ENCODE data around the gene DIAPH2.
"Not testable (repeated sequence)": the region's sequence is repeated elsewhere in the genome, so short reads cannot be mapped to it uniquely, and the experiment has no call there.

DIAPH2 gene

DNA sequence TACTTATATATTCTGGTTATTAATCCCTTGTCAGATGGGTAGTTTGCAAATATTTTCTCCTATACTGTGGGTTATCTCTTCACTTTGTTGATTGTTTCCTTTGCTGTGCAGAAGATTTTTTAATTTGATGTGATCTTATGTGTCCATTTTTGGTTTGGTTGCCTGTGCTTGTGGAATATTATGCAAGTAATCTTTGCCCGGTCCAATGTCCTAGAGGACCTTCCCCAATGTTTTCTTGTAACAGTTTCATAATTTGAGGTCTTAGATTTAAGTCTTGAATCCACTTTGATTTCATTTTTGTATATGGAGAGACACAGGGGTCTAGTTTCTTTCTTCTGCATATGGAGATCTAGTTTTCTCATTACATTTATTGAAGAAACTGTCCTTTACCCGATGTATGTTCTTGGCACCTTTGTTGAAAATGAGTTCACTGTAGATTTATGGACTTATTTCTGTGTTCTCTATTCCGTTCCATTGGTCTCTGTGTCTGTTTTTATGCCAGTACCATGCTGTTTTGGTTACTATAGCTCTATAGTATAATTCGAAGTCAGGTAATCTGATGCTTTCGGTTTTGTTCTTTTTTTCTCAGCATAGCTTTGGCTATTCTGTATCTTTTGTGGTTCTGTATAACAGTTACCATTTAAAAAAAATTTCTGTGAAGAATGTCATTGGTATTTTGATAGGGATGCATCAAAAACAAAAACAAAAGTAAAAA, 34.7 kb downstream of the DIAPH2 start:
- no peak for DNase-seq

DNA sequence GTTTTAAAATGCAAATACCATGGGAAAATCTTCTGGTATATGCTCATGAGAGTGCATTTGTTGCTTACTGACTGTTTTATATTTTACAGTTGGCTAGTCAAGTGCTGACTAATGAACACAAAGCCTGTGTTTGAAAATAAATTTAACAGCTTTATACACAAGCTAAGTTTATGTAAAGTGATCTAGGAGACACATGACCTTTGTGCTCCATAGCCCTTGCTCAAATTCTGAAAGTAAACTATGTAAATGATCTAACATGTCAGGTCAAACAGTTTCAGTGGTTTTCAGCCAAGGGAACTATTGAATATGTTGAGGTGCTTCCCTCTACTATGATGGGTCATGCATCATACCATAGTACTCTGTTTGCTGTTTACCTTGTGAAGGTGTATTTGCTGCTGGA, 36.7 kb downstream of the DIAPH2 start:
- no peak for DNase-seq

DNA sequence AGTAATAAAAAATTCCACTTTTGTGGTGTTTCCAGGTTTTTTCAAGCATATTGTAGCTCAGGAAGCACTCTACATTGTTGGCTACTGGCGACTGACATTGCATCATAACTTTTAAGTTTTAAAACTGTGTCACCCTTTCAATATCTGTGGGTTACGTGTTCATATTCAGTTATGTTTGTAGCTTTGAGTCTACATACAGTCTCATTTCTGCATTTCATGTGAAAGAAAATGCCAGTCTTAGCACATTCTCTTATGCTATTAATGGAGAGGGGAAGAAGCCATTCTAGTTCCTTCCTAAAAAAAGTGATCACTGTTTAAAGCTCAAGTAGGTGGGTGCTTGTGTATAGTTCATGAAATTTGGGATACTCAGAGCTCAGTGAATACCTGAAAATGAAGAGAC, 38.1 kb downstream of the DIAPH2 start:
- DNase-seq: no peak

DNA sequence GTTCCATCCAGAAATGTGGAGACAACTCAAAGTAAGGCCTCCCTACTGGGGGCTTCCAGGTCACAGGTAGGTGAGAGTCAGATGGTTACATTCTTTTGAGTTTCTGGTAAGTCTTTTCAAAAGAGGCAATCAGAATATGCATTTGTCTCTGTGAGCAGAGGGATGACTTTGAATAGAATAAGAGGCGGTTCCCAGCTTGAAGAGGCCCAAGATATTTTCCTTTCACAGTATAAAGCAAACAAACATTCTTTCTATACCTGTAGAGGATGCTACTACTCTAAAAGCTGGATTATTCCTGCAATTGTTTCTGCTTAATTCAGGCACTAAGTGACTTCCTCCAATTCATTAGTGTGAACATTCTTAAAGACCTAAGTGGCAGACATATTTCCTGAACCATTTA, 44.4 kb downstream of the DIAPH2 start:
- DNase-seq: no peak

DNA sequence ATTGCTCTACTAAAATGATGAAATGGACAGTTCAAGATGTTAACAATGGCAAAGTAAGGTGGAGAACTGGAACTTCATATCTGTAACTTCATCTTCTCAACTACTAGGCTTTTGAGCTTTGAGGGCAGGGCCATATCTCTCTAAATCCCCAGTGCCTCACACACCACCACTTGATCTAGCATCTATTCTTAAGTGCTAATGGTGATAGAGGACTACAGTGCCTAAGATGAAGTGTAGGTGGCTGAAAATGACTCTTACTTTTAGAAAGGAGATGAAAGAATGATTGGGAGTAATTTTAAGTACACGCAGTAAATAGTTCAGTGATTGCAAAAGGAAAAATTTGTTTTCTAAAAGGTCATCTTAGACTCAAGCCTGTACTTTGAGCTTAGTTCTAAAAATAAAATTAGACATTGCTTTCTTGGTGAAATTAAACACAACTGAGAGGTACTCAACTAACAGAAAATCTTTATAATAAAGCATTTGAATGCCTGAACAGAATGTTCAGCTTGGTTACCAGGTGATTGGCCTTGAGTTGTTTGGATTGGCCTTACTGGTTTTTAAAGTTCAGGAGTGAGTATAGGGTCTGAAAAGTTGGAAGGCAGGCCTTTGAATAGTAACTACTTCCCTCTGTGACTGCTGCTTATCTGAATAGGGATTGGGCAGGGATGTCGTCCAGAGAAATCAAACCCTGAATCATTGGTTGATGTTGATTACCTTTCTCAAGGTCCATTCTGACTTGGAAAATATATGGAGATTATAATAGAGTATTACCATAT, 45.4 kb downstream of the DIAPH2 start:
- no peak for DNase-seq

DNA sequence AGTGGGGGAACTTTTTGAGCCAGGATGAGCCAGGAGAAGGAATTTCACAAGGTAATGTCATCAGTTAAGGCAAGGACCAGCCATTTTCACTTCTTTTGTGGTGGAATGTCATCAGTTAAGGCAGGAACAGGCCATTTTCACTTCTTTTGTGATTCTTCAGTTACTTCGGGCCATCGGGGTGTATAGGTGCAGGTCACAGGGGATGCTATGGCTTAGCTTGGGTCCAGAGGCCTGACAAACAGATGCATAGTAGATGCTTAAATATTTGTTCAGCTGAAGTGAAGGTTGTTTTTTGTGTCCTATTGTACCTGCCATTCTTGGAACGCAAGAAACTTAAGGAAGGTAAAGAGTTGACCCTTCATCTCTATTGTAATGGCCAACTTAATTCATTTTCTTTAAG, 46.4 kb downstream of the DIAPH2 start:
- DNase-seq: not testable (repeated sequence)

DNA sequence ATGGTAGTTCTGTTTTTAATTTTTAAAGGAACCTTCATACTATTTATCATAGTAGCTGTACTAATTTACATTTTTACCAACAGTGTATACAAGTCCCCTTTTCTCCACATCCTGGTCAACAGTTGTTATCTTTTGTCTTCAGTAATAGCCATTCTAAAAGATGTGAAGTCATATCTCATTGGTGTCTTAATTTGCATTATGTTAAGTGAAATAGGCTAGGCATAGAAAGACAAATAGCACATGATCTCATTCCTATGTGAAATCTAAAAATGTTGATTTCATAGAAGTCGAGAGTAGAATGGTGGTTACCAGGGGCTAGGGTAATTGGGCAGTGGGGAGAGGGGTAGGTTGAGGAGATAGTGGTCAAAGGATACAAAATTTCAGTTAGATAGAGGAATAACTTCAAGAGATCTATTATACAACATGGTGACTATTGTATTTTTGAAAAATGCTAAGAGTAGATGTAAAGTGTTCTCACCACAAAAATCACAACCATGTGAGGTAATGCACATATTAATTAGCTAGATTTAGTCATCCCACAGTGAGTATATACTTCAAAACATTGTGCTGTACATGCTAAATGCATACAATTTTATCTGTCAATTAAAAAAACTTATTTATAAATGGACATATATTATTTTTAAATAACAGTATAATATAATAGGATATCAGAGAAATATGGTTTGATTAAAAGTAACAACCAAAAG, 58.9 kb downstream of the DIAPH2 start:
- no peak for DNase-seq

DNA sequence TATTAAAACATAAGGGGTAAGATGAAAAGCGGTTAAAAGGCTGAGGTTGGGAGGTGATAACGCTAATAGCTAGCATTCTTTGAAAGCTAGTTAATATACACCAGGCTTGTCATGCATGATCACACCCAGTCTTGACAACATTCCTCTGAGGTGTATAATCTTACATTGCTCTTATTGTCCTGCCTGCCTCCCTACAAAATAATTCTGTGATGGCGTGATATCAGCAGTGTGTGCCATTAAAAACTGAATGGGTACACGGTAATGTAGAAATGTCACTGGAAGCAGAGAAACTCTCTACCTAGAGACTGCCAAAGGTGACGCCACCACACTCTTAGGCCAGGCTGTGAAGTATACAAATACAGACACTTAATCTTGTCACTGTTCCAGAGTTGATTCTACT, 68.1 kb downstream of the DIAPH2 start:
- DNase-seq: no peak

DNA sequence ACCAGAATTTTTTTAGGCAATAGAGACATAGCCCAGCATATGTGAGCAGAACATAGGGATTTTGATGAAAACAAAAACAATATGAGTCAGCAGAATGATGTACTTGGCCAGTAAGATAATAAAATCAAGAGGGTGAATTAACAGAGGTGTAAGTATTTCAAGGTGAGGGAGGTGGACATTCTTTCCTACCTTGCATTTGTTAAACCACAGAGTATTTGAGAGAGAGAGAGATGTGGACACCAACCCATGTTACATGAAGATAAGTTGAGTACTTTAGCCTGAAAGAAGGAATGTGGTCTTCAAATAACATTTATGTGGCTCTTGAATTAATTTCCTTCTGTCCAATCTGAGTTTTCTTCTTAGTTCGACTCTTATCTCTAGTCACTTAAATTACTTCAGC, 68.6 kb downstream of the DIAPH2 start:
- DNase-seq: no peak

DNA sequence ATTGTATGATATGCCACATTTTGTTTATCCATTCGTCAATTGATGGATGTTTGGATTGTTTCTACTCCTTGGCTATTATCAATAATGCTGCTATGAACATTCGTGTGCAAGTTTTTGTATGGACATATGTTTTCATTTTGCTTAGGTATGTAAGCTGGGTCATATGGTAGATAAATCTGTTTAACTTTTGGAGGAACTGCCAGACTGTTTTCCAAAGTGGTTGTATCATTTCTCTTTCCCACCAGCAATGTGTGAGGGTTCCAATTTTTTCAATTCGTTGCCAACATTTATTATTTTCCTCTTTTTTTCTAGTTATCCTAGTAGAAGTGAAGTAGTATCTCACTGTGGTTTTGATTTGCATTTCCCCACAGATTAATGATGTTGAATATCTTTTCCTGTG, 71.8 kb downstream of the DIAPH2 start:
- no peak for DNase-seq

DNA sequence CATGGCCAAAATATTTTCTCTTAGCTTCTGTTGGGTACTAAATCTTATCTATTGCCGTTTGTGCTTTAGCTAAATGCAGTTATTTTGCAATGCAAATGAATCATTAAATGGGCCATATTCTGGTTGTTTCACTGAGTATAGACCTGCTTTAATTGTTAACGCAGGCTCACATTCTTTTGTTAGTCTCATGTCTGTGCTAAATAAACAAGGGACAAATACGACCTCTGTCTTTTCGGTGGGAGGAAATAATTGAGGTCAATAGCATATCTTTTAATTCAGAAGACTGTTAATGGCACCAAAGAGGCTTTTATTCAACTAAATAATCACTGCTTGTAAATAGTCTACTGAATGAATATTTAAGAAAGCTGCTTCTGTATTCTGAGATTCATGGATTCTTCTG, 76.9 kb downstream of the DIAPH2 start:
- no peak for DNase-seq

DNA sequence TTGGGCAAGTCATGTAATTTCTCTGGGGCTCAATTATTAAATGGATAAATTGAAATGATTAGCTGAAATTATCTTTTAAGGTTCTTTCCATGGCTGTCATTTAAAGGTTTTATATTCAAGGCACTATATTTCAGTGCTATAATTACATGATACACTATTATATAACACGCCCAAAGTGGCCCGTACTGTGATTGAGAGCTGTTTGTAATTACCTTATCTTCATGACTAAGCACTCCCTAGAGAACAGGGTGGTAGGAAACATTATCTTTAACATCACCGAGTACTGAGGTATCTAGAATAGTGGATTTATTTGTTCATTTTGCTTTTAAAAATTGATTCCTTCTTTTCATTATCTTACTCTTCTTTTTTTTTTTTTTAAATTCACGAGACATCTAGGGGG, 79.0 kb downstream of the DIAPH2 start:
- DNase-seq: no peak

DNA sequence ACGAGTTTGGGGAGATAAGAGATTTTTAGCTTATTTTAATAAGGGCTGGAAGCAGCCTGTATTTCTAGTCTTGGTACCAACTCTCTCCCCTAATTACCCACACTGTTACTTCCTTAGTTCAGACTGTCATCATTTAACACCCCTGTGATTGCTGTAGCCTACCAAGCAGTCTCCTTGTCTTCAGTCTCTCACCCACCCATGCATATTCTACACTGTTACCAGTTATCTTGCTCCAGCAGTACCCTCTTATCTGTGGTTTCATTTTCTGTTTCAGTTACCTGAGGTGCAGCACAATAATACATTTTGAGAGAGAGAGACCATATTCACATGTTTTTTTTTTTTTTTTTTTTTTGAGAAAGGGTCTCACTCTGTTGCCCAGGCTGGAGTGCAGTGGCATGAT, 80.2 kb downstream of the DIAPH2 start:
- DNase-seq: no peak

DNA sequence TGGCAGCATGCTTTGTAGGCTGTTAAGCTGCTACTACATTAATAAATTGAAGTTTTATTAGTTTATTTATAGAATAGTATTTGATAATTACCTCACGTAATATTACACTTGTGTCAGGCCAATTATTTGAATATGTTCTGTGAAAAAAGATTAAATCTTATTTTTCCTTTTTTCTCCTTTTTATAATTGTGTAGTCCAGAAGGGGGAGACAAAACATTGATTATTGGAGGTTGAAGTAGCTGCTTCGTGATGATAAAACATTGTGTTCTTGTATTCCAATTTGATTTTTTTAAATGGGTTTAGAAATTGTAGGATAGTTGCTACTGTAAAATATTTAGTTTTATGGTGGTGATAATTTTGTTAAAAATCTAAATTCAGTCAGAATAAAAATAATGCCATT, 85.7 kb downstream of the DIAPH2 start:
- DNase-seq: no peak

DNA sequence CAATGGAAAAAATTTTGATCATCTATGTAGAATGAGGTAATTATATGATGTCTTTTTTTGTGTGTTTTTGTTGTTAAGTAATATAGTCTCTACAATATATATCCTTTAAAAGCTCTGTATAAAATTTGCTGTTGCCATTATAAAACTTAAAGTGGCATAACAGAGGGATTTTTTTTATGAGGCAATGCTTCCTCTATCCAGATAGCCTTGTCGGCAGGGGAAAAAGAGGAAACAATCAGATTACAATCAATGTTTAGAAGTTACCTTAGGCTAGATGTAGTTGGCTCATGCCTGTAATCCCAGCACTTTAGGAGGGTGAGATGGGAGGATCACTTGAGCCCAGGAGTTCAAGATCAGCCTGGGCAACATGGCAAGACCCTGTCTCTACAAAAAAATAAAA, 86.8 kb downstream of the DIAPH2 start:
- DNase-seq: no peak

DNA sequence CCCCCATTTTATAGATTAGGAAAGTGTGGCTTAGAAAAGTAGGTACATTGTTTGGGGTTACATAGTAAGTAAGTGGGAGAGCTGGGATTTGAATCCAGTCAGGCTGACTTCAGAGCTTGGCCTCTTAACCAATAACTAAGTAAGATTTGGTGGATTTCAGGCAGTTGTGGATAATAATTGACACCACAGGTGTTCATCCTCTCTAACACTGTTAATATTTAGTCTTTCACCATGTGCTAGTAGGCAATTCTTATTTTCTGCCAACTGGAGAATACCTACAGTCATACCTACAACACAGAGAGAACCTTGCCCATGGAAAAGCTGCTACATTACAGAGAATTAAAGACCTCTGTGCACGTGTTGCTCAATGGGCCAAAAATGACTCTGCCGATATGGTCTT, 89.5 kb downstream of the DIAPH2 start:
- DNase-seq: no peak

DNA sequence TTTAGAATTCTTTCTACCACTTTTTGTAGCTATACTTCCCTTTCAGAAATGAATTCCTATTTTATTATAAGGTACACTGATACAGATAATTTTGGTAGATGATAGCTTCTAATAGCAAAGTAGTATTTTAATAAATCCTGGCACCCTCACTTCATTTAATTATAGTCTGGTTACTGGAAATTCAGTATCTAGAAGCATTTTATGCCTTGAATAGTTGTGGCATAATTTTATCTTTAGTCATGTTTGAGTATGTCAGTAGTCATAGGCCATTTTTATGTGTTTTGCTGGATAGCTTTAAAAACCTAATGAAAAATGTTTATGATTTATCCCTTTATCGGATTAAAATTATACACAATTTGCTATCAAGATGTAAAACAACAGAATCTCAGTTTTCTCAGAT, 92.3 kb downstream of the DIAPH2 start:
- no peak for DNase-seq

DNA sequence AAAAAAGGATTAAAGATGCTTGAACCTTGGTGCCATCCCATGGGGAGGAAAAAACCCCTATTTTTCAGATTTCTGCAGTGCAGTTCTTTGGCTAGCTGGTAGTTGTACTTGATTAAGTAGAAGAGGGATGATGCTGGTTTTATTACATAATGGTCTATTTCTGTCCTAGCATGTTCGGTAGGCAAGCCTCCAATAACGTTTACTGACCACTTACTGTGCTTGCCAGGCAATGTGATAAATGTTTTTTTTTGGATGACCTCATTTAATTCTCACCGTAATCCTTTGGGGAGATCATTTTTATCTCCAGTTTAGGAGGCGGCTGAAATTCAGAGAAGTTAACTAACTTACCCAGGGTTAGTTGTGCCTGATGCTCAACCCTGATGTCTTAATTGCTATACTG, 106.9 kb downstream of the DIAPH2 start:
- DNase-seq: no peak

DNA sequence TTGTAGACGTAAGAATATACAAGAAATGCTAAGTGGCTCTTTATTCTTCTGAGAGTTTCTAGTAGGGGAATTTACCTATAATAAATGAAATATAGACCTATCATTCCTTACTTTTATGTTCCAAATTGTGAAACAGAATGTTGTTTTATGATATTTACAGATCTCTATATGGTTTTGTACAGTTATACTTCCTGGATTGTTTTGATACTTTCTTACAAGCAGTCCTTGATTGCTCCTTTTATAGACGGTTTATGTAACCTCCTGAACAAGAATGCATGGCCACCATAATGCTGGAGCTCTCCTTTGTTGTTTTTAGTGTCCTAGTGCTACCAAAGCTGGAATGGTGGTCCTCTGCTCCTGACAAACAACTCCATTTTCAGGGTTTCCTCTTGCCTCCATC, 107.4 kb downstream of the DIAPH2 start:
- DNase-seq: no peak

DNA sequence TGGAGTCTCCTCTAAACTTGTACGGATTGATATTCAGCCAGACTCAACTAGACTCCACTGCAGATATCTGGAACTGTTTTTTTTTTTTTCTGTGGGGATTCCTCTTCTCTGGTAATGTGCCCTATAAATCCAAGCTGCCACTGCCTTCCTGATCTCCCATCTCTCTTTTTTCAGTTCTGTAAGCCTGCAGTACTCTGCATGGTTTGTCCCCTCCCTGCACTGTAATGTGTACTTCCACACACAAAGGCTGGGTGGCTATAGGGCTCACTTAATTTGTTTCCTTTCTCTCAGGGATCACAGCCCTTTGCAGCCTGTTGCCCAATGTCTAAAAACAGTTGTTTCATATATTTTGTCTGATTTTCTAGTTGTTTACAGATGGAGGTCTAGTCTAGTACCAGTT, 114.3 kb downstream of the DIAPH2 start:
- DNase-seq: no peak

DNA sequence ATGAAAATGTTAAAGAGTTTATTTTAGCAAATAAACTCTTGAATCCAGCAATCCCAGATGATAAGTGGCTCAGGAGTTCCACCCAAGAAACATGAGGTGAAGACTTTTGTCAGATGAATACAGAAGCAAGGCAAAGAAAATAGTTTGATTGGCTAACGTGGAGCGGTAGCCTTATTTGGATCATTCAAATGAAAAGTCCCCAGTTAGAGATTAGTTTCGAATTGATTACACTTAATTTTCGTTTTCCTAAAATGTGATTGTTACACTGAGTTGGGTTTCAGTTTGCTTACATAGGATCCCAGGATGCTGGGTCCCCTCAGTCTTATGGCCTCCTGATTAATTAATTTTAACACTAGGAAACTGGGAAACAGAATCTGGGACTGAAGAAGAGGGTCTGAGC, 122.7 kb downstream of the DIAPH2 start:
- DNase-seq: no peak

DNA sequence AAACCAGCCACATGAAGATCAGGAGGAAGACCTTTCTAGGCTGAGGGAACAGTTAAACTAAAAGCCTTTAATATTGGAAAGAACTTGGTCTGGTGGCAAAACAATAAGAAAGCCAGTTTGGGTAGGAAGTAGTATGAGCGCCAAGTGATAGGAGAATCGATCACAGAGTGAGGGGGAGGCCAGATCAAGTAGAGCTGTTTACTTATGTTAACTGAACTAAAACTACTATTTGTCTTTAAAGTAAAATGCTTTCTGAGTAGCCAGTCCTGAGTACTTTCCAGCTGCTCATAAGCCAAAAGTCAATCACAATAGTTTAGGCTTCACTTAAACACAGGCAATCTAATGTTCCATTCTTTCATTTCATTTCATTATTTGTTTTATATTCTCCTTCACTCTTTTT, 136.3 kb downstream of the DIAPH2 start:
- no peak for DNase-seq

DNA sequence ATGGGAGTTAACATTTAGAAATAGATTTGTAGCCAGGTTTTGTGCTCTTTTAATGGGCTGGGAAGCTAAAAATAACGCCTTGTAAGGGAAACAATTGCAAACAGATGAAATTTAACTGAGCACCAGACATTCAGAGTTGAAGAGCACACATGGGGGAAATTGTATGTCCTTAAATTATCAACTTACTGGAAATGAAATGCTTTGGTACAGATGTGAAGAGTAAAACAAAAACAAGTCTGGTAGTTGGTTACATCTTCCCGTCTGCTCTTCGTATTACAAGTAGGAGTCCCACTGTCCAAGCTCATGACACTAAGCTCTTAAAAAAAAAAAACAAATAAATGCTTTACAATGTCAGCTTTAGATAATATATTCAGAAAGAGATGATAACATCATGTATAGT, 139.5 kb downstream of the DIAPH2 start:
- no peak for DNase-seq

DNA sequence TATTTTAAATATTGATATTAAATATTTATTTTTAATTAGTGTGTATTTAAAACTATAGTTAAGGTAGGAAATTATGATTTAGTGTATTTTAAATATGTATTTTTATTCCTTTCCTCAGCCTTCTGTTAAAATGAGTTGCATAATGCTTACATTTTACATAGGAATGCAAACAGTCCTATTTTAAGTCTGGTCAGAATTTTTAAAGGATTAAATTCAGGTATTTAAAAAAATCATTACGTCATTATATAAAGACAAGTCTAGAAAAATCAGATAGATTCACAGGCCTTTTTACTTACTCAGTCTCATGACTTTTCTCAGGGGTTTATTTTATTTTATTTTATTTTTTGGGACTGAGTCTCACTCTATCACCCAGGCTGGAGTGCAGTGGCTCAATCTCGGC, 148.7 kb downstream of the DIAPH2 start:
- no peak for DNase-seq
